ENCODE results near the gene SAMD4B.

Gene SAMD4B

GRCh38 chr19:39420769-39421168, 78.5 kb downstream of the SAMD4B start:
- Histone ChIP-seq H3K27me3 (ENCODE audit: insufficient read depth, poor library complexity, severe bottlenecking) (no peaks in the 10 kb centered on the region), H3K4me3 (ENCODE audit: severe bottlenecking) (no peak overlapping the region), H3K9me3 (ENCODE audit: severe bottlenecking) (no peaks in the 10 kb centered on the region), H3K36me3 (ENCODE audit: low read depth) (peaks cover 58% of the 10 kb centered on the region), H3K27ac (ENCODE audit: poor library complexity, severe bottlenecking) (no peak overlapping the region), H3K4me1 (ENCODE audit: insufficient read depth, poor library complexity, severe bottlenecking) (no peaks in the 10 kb centered on the region)
- no peak; the same call in 2 of the 3 replicates for ATAC-seq (ENCODE audit: low read depth)
- no peak for DNase-seq (ENCODE audit: low spot score)
- no peak for TF ChIP-seq CTCF (IDR thresholded peaks at IDR 0.05; ENCODE audit: poor library complexity, severe bottlenecking)

DNA sequence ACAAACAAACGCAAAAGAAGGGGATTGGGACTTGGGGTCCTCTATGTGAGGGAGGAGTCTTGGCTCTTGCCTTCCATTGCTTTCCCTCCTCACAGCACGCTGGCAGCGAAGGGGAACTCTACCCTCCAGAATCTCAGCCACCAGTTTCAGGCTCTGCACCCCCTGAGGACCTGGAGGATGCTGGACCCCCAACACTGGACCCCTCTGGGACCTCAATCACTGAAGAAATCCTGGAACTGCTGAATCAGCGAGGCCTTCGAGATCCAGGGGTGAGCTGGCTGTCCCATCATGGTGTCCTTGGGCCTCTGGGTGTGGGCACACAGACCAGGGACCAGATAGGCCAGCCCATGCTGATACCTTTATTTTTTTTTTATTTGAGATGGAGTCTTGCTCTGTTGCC, 79.8 kb downstream of the SAMD4B start:
- Histone ChIP-seq H3K36me3 (ENCODE audit: low read depth) (peaks cover 53% of the 10 kb centered on the region), H3K4me1 (ENCODE audit: insufficient read depth, poor library complexity, severe bottlenecking) (no peaks in the 10 kb centered on the region), H3K4me3 (ENCODE audit: severe bottlenecking) (no peak overlapping the region), H3K9me3 (ENCODE audit: severe bottlenecking) (no peaks in the 10 kb centered on the region), H3K27ac (ENCODE audit: poor library complexity, severe bottlenecking) (no peak overlapping the region), H3K27me3 (ENCODE audit: insufficient read depth, poor library complexity, severe bottlenecking) (no peaks in the 10 kb centered on the region)
- TF ChIP-seq CTCF (IDR thresholded peaks at IDR 0.05; ENCODE audit: poor library complexity, severe bottlenecking): no peak
- no peak for ATAC-seq (ENCODE audit: low read depth)
- DNase-seq (ENCODE audit: low spot score): no peak

DNA sequence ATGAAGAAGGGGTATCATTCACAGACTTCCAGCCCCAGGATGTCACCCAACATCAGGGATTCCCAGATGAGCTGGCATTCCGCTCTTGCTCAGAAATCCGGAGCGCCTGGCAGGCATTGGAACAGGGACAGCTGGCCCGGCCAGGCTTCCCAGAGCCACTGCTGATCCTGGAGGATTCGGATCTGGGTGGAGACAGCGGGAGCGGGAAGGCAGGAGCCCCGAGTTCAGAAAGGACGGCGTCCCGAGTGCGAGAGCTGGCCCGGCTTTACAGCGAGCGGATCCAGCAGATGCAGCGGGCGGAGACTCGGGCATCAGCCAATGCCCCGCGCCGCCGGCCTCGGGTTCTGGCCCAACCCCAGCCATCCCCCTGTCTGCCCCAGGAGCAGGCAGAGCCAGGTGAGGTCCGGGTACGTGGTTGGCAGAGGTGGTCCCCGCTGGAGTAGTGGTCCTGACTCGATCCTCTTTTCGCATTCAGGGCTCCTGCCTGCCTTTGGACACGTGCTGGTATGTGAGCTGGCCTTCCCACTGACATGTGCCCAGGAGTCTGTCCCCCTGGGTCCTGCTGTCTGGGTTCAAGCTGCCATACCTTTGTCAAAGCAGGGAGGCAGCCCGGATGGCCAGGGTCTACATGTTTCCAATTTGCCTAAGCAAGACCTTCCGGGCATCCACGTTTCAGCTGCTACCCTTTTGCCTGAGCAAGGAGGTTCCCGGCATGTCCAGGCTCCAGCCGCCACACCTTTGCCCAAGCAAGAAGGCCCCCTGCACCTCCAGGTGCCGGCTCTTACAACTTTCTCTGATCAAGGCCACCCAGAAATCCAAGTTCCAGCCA, 81.3 kb downstream of the SAMD4B start:
- no peaks in the 10 kb centered on the region for H3K4me1 ChIP-seq (ENCODE audit: insufficient read depth, poor library complexity, severe bottlenecking)
- H3K27me3 ChIP-seq (ENCODE audit: insufficient read depth, poor library complexity, severe bottlenecking): no peaks in the 10 kb centered on the region
- no peaks in the 10 kb centered on the region for H3K9me3 ChIP-seq (ENCODE audit: severe bottlenecking)
- H3K27ac ChIP-seq (ENCODE audit: poor library complexity, severe bottlenecking): no peak overlapping the region
- ATAC-seq (ENCODE audit: low read depth) (no peak), DNase-seq (ENCODE audit: low spot score) (no peak)
- no peak overlapping the region for H3K4me3 ChIP-seq (ENCODE audit: severe bottlenecking)
- TF ChIP-seq CTCF (IDR thresholded peaks at IDR 0.05; ENCODE audit: poor library complexity, severe bottlenecking): no peak
- peaks cover 44% of the 10 kb centered on the region for H3K36me3 ChIP-seq (ENCODE audit: low read depth)

DNA sequence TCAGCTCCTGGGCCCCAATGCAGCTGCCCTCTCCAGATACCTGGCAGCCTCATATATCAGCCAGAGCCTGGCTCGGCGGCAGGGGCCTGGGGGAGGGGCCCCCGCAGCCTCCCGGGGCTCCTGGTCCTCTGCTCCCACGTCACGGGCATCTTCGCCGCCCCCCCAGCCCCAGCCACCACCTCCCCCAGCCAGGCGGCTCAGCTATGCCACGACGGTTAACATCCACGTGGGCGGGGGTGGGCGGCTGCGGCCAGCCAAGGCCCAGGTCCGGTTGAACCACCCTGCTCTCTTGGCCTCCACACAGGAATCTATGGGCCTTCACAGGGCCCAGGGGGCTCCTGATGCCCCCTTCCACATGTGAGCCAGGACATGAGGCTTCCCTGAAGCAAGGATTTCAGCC, 82.7 kb downstream of the SAMD4B start:
- Histone ChIP-seq H3K27me3 (ENCODE audit: insufficient read depth, poor library complexity, severe bottlenecking) (no peaks in the 10 kb centered on the region), H3K27ac (ENCODE audit: poor library complexity, severe bottlenecking) (no peak overlapping the region), H3K9me3 (ENCODE audit: severe bottlenecking) (no peaks in the 10 kb centered on the region), H3K4me3 (ENCODE audit: severe bottlenecking) (no peak overlapping the region), H3K36me3 (ENCODE audit: low read depth) (peaks cover 30% of the 10 kb centered on the region), H3K4me1 (ENCODE audit: insufficient read depth, poor library complexity, severe bottlenecking) (no peaks in the 10 kb centered on the region)
- no peak for DNase-seq (ENCODE audit: low spot score)
- no peak for ATAC-seq (ENCODE audit: low read depth)
- no peak for TF ChIP-seq CTCF (IDR thresholded peaks at IDR 0.05; ENCODE audit: poor library complexity, severe bottlenecking)

- Histone ChIP-seq H3K9me3 (ENCODE audit: severe bottlenecking) (no peaks in the 10 kb centered on the region), H3K4me3 (ENCODE audit: severe bottlenecking) (no peak overlapping the region), H3K4me1 (ENCODE audit: insufficient read depth, poor library complexity, severe bottlenecking) (peaks cover 3% of the 10 kb centered on the region), H3K27ac (ENCODE audit: poor library complexity, severe bottlenecking) (no peak overlapping the region), H3K36me3 (ENCODE audit: low read depth) (peaks cover 22% of the 10 kb centered on the region), H3K27me3 (ENCODE audit: insufficient read depth, poor library complexity, severe bottlenecking) (no peaks in the 10 kb centered on the region)
- no peak for DNase-seq (ENCODE audit: low spot score)
- TF ChIP-seq CTCF (IDR thresholded peaks at IDR 0.05; ENCODE audit: poor library complexity, severe bottlenecking): no peak
- ATAC-seq (ENCODE audit: low read depth): no peak
Observed at GRCh38 chr19:39425744-39426143, 83.5 kb downstream of the SAMD4B start.
